SK-N-SH (cell line): Measurements from ENCODE around the gene LRFN4. TPM values are rescaled to one million over a fixed set of nuclear protein-coding genes. Genes with fewer than 3 reads are reported as not detected.

Experiments used
- CTCF ChIA-PET: fragments of 300-600, 350-600 bp; formaldehyde crosslinking; extraction: SDS; loops from one replicate; lab custom pipeline; 2021; lab: Yijun Ruan, JAX
- POLR2A ChIA-PET: fragments of 350-600 bp; sonication (Branson Sonifier 250); formaldehyde crosslinking; extraction: SDS; loops from one replicate; lab custom pipeline; 2020; ENCODE audit warnings: antibody characterized with exemption, inconsistent platforms; lab: Yijun Ruan, JAX
- DNase-seq: peaks from one replicate; pipeline ENCODE4 v3.0.0; 2012
- H2AFZ ChIP-seq: fragments of 200-600 bp; sonication (generic); 2 replicates; pipeline ENCODE4 v1.8.1; 2016; ENCODE audit warnings: antibody characterized with exemption, mild to moderate bottlenecking, low read depth
- H3F3A ChIP-seq: fragments of 200-600 bp; sonication (generic); replicated peaks from 2 replicates; pipeline ENCODE3; 2016; ENCODE audit warnings: antibody characterized with exemption, mild to moderate bottlenecking; ENCODE audit not compliant: insufficient read depth
- H3K27ac ChIP-seq, 2 experiments: fragments of 200-500 bp in 1 of 2; fragments of 200-600 bp in 1 of 2; sonication (Bioruptor generic) in 1 of 2; sonication (generic), shearing (Covaris generic) in 1 of 2; 2 replicates each; pipeline versions ENCODE4 v1.5.1 to v1.6.1; 2014 to 2016; ENCODE audit warnings: low read depth in 2 of 2, inconsistent platforms in 1 of 2, low read length in 1 of 2, mild to moderate bottlenecking in 1 of 2, mixed read lengths in 1 of 2
- H3K27me3 ChIP-seq: fragments of 200-600 bp; sonication (generic), shearing (Covaris generic); 2 replicates; pipeline ENCODE4 v1.6.1; 2016; ENCODE audit warnings: mixed run types; ENCODE audit not compliant: insufficient read depth
- H3K36me3 ChIP-seq, 2 experiments: fragments of 200-500 bp in 1 of 2; fragments of 200-600 bp in 1 of 2; sonication (Bioruptor generic) in 1 of 2; sonication (generic) in 1 of 2; replicated peaks in 1 of 2; 2 replicates each; pipeline versions ENCODE3 to v1.5.1; 2014 to 2016; ENCODE audit warnings: low read length in 1 of 2, mild to moderate bottlenecking in 1 of 2; ENCODE audit not compliant: insufficient read depth in 2 of 2, control insufficient read depth in 1 of 2
- H3K4me1 ChIP-seq, 2 experiments: fragments of 200-500 bp in 1 of 2; fragments of 200-600 bp in 1 of 2; sonication (Bioruptor generic) in 1 of 2; sonication (generic), shearing (Covaris generic) in 1 of 2; 2 replicates each; pipeline versions ENCODE4 v1.5.1 to v1.6.1; 2014 to 2016; ENCODE audit warnings: low read depth in 1 of 2, low read length in 1 of 2, mixed run types in 1 of 2; ENCODE audit not compliant: insufficient read depth in 2 of 2, control insufficient read depth in 1 of 2
- H3K4me2 ChIP-seq: fragments of 200-600 bp; sonication (generic), shearing (Covaris generic); 2 replicates; pipeline ENCODE4 v1.6.1; 2017; ENCODE audit warnings: mixed run types
- H3K4me3 ChIP-seq, 2 experiments: fragments of 200-500 bp in 1 of 2; fragments of 200-600 bp in 1 of 2; sonication (Bioruptor generic) in 1 of 2; sonication (generic), shearing (Covaris generic) in 1 of 2; 2 replicates each; pipeline versions ENCODE4 v1.5.1 to v1.8.1; 2014 to 2016; ENCODE audit warnings: low read depth in 2 of 2, inconsistent platforms in 1 of 2, low read length in 1 of 2, mild to moderate bottlenecking in 1 of 2, mixed read lengths in 1 of 2, moderate library complexity in 1 of 2
- H3K79me2 ChIP-seq: fragments of 200-600 bp; sonication (generic); 2 replicates; pipeline ENCODE4 v1.8.1; 2017; ENCODE audit warnings: mild to moderate bottlenecking; ENCODE audit not compliant: insufficient read depth
- H3K9ac ChIP-seq: fragments of 200-600 bp; sonication (generic); 2 replicates; pipeline ENCODE4 v1.6.1; 2017; ENCODE audit warnings: mixed run types
- H3K9me2 ChIP-seq: fragments of 200-600 bp; sonication (generic); 2 replicates; pipeline ENCODE4 v1.6.1; 2017; ENCODE audit warnings: mixed run types
- H3K9me3 ChIP-seq: fragments of 200-600 bp; sonication (generic); 2 replicates; pipeline ENCODE4 v1.6.1; 2017; ENCODE audit warnings: mixed run types, mild to moderate bottlenecking, moderate library complexity
- H4K20me1 ChIP-seq: fragments of 200-600 bp; sonication (generic); 2 replicates; pipeline ENCODE4 v1.6.1; 2017; ENCODE audit warnings: mild to moderate bottlenecking, mixed run types; ENCODE audit not compliant: insufficient read depth
- CHD2 ChIP-seq: fragments of 150-350 bp; IDR thresholded peaks from 2 replicates; pipeline ENCODE4 v1.6.1; 2018; ENCODE audit warnings: low read length; ENCODE audit not compliant: partially characterized antibody
- FOXJ3 ChIP-seq: sonication (generic); formaldehyde crosslinking; IDR thresholded peaks from 2 replicates; pipeline ENCODE4 v1.5.1; 2020; ENCODE audit warnings: mild to moderate bottlenecking, missing genetic modification reagents
- JUND ChIP-seq: IDR thresholded peaks from 2 replicates; pipeline ENCODE4 v1.4.0; 2012
- MXI1 ChIP-seq: IDR thresholded peaks from 2 replicates; pipeline ENCODE4 v1.6.1; 2012; ENCODE audit warnings: mild to moderate bottlenecking, low read depth, low read length, improper control_type of control experiment
- NFIC ChIP-seq: IDR thresholded peaks from 2 replicates; pipeline ENCODE4 v1.4.0; 2012; ENCODE audit warnings: borderline replicate concordance
- NRF1 ChIP-seq: IDR thresholded peaks from 2 replicates; pipeline ENCODE4 v1.6.1; 2012; ENCODE audit warnings: low read depth, mild to moderate bottlenecking, low read length
- POLR2AphosphoS5 ChIP-seq: IDR thresholded peaks from 2 replicates; pipeline ENCODE4 v1.6.1; 2012; ENCODE audit warnings: low read depth, low read length
- RAD21 ChIP-seq: IDR thresholded peaks from 2 replicates; pipeline ENCODE4 v1.6.1; 2012; ENCODE audit warnings: mild to moderate bottlenecking, low read length
- RCOR1 ChIP-seq: fragments of 150-350 bp; IDR thresholded peaks from 2 replicates; pipeline ENCODE4 v1.6.1; 2017; ENCODE audit warnings: antibody characterized with exemption, low read length
- RXRA ChIP-seq: IDR thresholded peaks from 2 replicates; pipeline ENCODE4 v1.4.0; 2012; ENCODE audit warnings: low read depth, mild to moderate bottlenecking, borderline replicate concordance
- TCF12 ChIP-seq: IDR thresholded peaks from 2 replicates; pipeline ENCODE4 v1.4.0; 2012
- TEAD4 ChIP-seq: IDR thresholded peaks from 2 replicates; pipeline ENCODE4 v1.4.0; 2012; ENCODE audit warnings: mild to moderate bottlenecking, borderline replicate concordance; ENCODE audit not compliant: insufficient read depth
- YY1 ChIP-seq: IDR thresholded peaks from 2 replicates; pipeline ENCODE4 v1.4.0; 2012; ENCODE audit warnings: low read depth, mild to moderate bottlenecking
- WGBS: methylation state at CpG from one replicate; pipeline ENCODE4 v1.1.6; 2017; ENCODE audit warnings: low lambda C conversion rate; 5-methylcytosine and 5-hydroxymethylcytosine counted together
- polyA plus RNA-seq, 3 experiments: library from polyadenylated mRNA; depleted of rRNA; stranded (reverse); fragments of >200 nt; gene quantifications; 2 replicates each; pipeline ENCODE4 v1.2.3, GENCODE V29; 2012
- TF ChIP-seq, protein P1 (sequence below): fragments of 200-600 bp; sonication (generic); IDR thresholded peaks from 2 replicates; pipeline ENCODE4 v1.6.1; 2017; ENCODE audit warnings: antibody characterized with exemption, mild to moderate bottlenecking, moderate library complexity
- TF ChIP-seq, protein P2 (sequence below): IDR thresholded peaks from 2 replicates; pipeline ENCODE4 v1.4.0; 2012; ENCODE audit warnings: low read depth

LRFN4 gene
- polyA plus RNA-seq, 1 of the 3 experiments (the other 2 are of a cell fraction) = 15.9 TPM

DNA sequence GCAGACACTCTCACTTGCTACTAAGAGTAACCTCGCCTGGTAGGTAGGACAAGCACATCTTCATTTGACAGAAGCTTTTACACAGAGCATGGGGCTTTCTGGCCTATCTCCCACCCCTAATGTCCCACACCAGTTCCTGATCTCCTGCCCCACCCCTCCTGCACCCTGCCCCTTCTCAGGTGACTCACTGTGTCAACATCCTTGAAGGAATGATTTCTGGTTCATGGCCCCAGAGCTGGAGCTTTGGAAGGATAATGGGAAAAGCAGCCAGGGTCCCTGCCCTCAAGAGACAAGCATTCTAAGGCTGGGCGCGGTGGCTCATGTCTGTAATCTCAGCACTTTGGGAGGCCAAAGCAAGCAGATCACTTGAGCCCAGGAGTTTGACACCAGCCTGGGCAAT, 47.2 kb downstream of the LRFN4 start:
- DNase-seq = peak; percentile 6
- no peak overlapping the region for H3K9ac ChIP-seq
- no peak overlapping the region for H3K27ac ChIP-seq
- no peak overlapping the region for H3K4me3 ChIP-seq
- H3K27me3 ChIP-seq = no peaks in the 10 kb centered on the region
- H3F3A ChIP-seq = no peaks in the 10 kb centered on the region
- no peaks in the 10 kb centered on the region for H4K20me1 ChIP-seq
- no peak overlapping the region for H2AFZ ChIP-seq
- WGBS = 95% methylated on average over 3 of the region's 3 CpGs
- H3K36me3 ChIP-seq = no peaks in the 10 kb centered on the region
- no peak for TF ChIP-seq RAD21
- TF ChIP-seq, protein P1, sequence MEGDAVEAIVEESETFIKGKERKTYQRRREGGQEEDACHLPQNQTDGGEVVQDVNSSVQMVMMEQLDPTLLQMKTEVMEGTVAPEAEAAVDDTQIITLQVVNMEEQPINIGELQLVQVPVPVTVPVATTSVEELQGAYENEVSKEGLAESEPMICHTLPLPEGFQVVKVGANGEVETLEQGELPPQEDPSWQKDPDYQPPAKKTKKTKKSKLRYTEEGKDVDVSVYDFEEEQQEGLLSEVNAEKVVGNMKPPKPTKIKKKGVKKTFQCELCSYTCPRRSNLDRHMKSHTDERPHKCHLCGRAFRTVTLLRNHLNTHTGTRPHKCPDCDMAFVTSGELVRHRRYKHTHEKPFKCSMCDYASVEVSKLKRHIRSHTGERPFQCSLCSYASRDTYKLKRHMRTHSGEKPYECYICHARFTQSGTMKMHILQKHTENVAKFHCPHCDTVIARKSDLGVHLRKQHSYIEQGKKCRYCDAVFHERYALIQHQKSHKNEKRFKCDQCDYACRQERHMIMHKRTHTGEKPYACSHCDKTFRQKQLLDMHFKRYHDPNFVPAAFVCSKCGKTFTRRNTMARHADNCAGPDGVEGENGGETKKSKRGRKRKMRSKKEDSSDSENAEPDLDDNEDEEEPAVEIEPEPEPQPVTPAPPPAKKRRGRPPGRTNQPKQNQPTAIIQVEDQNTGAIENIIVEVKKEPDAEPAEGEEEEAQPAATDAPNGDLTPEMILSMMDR = no peak
- CTCF ChIA-PET = interaction anchor here (0.7 to 1.8 kb wide), 2 partner anchors 23 to 71 kb away, joined by 3 to 6 read pairs; no protein-coding TSS in a partner anchor
- H3K9me3 ChIP-seq = no peaks in the 10 kb centered on the region
- H3K4me1 ChIP-seq = no peaks in the 10 kb centered on the region
- no peak overlapping the region for H3K4me2 ChIP-seq
- no peaks in the 10 kb centered on the region for H3K79me2 ChIP-seq
- POLR2A ChIA-PET = no interaction called here
- H3K9me2 ChIP-seq = no peaks in the 10 kb centered on the region

DNA sequence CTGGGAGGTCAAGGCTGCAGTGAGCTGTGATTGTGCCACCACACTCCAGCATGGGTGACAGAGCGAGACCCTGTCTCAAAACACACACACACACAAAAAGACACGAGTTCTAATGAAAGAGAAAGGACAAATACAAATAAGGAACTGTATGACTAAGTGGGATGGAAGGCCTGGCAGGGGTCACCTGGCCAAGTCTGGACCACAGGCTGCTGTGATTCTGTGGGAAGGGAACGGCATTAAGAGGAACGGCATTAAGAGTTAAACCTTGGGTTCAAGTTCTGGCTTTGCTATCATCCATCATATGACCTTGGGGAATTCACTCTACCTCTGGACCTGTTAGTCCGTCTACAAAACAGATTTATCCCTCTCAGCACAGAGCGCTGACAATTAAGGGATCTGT, 47.7 kb downstream of the LRFN4 start:
- Histone ChIP-seq H3K4me2 (no peak overlapping the region), H4K20me1 (no peaks in the 10 kb centered on the region)
- TF ChIP-seq POLR2AphosphoS5 (no peak), FOXJ3 (CRISPR knock-in tag) (no peak), RAD21 (no peak), NFIC (no peak), MXI1 (no peak), TEAD4 (no peak), NRF1 (no peak), CHD2 (no peak)
- TF ChIP-seq, protein P2, sequence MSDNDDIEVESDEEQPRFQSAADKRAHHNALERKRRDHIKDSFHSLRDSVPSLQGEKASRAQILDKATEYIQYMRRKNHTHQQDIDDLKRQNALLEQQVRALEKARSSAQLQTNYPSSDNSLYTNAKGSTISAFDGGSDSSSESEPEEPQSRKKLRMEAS = no peak
- TF ChIP-seq, all 33 proteins: peak for 0
- peak; percentile 7 for DNase-seq
- H3K4me3 ChIP-seq = no peak overlapping the region
- ChIA-PET POLR2A (no interaction called here), CTCF (no interaction called here)
- no peaks in the 10 kb centered on the region for H3K79me2 ChIP-seq
- no peaks in the 10 kb centered on the region for H3K9me2 ChIP-seq
- H3K4me1 ChIP-seq = no peaks in the 10 kb centered on the region
- no peaks in the 10 kb centered on the region for H3K27me3 ChIP-seq
- no peak overlapping the region for H3K9ac ChIP-seq
- H3K9me3 ChIP-seq = no peaks in the 10 kb centered on the region
- H3K36me3 ChIP-seq = no peaks in the 10 kb centered on the region
- H2AFZ ChIP-seq = no peak overlapping the region
- H3F3A ChIP-seq = no peaks in the 10 kb centered on the region
- WGBS = 87% methylated on average over 6 of the region's 6 CpGs
- no peak overlapping the region for H3K27ac ChIP-seq

DNA sequence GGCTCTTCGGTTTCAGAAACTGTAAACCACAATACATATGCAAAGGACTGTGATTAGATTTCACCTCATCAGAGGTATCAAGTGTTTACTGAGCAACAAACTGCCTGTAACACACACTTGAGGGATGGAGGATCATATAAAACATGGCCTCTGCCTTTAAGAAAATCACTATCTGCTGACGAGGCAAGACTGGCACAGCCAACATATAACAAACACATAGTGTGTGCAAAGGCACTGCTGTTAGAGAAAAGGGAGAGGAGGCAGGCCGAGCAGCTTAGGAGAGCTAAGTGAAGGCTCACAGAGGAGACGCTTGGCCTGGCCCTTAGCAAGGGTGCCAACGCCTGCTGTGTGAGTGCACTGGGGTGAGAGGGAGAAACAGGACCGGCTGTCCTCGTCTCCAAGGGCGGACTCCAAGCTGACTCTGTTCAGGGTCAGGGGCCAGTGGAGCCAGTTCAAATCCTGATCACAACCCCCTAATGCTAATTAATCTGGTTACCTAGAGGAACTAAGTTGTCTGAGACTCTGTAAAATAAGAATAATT, 48.2 kb downstream of the LRFN4 start:
- Histone ChIP-seq H3F3A (no peaks in the 10 kb centered on the region), H3K4me2 (no peak overlapping the region), H3K9ac (no peak overlapping the region), H3K36me3 (no peaks in the 10 kb centered on the region), H3K9me2 (no peaks in the 10 kb centered on the region), H3K4me1 (no peaks in the 10 kb centered on the region), H3K79me2 (no peaks in the 10 kb centered on the region), H3K27ac (no peak overlapping the region), H2AFZ (no peak overlapping the region), H4K20me1 (no peaks in the 10 kb centered on the region), H3K27me3 (no peaks in the 10 kb centered on the region), H3K9me3 (no peaks in the 10 kb centered on the region), H3K4me3 (no peak overlapping the region)
- DNase-seq = peak; percentile 9
- WGBS = 91% methylated on average over 8 of the region's 8 CpGs
- ChIA-PET POLR2A (no interaction called here), CTCF (no interaction called here)
- TF ChIP-seq JUND (no peak), TCF12 (no peak), TEAD4 (no peak), NFIC (no peak), CHD2 (no peak), RXRA (no peak), YY1 (no peak), RCOR1 (no peak)
